Astrocyte of the cerebellum (primary cell): ENCODE measurements around the gene ANKMY1.

Source experiments
- DNase-seq: peaks from one replicate; pipeline ENCODE4 v3.0.0-alpha.2; 2011; ENCODE audit warnings: low read depth
- H3K4me3 ChIP-seq: 2 replicates; pipeline ENCODE4 v1.5.1; 2011; ENCODE audit warnings: mild to moderate bottlenecking, low read depth, low read length, moderate library complexity
- in situ Hi-C: cut with HindIII; loops from 2 replicates; pipeline ENCODE4 v1.10.0; 2017; ENCODE audit warnings: low sequenced_read_pairs
- TF ChIP-seq, protein P1 (sequence below): IDR thresholded peaks from 2 replicates; pipeline ENCODE4 v1.5.1; 2012; ENCODE audit warnings: low read length, low read depth, moderate library complexity, mild to moderate bottlenecking; ENCODE audit errors: missing control alignments

ANKMY1 gene

DNA sequence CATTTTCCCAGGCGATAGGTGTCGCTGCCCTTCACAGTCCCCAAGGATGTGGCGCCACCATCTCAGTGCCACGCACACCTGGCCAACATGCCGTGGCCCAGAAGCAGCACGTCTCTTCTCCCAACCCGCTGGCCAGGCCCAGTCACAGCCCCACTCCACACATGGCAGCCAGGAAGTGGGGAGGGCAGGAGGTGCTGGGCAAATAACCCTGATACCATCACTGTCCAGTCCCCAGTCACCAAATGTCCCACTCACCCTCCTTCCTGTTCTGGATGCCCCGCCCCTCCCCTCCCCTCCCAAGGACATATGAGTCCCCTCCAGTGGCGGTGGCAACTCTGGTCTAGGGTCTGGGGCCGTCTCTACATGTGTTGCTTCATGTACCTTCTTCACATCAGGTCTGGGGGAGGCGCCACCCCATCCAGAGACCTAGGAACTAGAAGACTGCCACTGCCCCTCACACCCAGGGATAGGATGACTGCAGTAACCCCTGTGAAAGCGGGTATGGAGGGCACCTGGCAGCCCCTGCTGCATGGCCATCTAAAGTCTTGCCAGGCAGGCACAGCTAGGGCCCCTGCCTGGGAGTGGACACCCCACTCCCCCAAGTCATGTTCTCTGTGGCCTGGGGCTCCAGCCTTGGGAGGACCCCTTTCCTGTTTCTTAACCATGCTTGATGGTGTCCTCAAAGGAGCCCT, 21.4 kb upstream of the ANKMY1 start:
- in situ Hi-C loops = no loop called here
- no peak for DNase-seq
- no peak overlapping the region for H3K4me3 ChIP-seq
- TF ChIP-seq, protein P1, sequence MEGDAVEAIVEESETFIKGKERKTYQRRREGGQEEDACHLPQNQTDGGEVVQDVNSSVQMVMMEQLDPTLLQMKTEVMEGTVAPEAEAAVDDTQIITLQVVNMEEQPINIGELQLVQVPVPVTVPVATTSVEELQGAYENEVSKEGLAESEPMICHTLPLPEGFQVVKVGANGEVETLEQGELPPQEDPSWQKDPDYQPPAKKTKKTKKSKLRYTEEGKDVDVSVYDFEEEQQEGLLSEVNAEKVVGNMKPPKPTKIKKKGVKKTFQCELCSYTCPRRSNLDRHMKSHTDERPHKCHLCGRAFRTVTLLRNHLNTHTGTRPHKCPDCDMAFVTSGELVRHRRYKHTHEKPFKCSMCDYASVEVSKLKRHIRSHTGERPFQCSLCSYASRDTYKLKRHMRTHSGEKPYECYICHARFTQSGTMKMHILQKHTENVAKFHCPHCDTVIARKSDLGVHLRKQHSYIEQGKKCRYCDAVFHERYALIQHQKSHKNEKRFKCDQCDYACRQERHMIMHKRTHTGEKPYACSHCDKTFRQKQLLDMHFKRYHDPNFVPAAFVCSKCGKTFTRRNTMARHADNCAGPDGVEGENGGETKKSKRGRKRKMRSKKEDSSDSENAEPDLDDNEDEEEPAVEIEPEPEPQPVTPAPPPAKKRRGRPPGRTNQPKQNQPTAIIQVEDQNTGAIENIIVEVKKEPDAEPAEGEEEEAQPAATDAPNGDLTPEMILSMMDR = no peak

- no peak overlapping the region for H3K4me3 ChIP-seq
- no peak for DNase-seq
- in situ Hi-C loops = no loop called here
- TF ChIP-seq, protein P1 = no peak
Observed at GRCh38 chr2:240578488-240578887, 20.7 kb upstream of the ANKMY1 start.

GRCh38 chr2:240578110-240578450, 20.3 kb upstream of the ANKMY1 start:
- TF ChIP-seq, protein P1 = no peak
- in situ Hi-C loops = no loop called here
- H3K4me3 ChIP-seq = no peak overlapping the region
- no peak for DNase-seq

DNA sequence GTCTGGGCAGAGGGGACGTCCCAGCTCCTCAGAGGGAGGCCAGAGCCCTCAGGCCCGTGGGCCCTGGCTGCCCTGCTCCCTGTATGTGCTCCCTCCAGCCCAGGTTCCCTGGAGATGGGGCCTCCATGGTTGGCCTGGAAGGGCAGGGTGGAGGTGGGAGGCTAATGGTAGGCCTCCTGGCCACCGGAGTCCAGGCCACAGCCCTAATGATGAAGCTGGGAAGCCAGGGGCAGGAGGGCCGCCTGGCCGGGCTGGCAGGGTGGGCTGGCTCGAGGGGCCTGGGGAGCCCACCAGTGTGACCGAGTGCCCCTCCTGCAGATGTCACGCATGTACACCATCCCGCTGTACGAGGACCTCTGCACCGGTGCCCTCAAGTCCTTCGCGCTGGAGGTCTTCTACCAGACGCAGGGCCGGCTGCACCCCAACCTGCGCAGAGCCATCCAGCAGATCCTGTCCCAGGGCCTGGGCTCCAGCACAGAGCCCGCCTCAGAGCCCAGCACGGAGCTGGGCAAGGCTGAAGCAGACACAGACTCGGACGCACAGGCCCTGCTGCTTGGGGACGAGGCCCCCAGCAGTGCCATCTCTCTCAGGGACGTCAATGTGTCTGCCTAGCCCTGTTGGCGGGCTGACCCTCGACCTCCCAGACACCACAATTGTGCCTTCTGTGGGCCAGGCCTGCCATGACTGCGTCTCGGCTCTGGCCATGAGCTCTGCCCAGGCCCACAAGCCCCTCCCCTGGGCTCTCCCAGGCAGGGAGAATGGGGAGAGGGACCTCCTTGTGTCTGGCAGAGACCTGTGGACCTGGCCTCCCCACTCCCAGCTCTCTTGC, 19.7 kb upstream of the ANKMY1 start:
- TF ChIP-seq, protein P1 = no peak
- DNase-seq = no peak
- in situ Hi-C loops = no loop called here
- no peak overlapping the region for H3K4me3 ChIP-seq

DNA sequence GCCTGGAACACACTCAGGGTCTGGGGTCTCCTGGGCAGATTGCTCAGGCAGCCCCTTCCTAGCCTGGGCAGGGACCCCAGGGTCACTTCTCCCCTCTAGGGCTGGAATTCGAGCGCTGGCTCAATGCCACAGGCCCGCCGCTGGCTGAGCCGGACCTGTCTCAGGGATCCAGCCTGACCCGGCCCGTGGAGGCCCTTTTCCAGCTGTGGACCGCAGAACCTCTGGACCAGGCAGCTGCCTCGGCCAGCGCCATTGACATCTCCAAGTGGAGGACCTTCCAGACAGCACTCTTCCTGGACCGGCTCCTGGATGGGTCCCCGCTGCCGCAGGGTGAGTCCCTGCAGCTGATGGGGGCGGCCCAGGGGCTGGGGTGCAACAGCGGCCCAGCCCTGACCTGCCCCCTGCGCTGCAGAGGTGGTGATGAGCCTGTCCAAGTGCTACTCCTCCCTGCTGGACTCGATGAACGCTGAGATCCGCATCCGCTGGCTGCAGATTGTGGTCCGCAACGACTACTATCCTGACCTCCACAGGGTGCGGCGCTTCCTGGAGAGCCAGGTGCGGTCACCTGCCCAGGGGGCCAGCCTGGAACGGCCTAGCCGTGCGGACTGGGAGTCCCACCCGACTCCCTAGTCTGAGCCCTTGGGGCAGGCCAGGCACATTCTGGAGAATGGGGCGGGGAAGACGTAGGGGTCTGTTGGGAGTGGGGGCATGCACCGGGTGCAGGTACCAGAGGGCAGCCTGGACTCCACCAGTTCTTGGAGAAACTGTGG, 18.8 kb upstream of the ANKMY1 start:
- no peak overlapping the region for H3K4me3 ChIP-seq
- no peak for DNase-seq
- in situ Hi-C loops = no loop called here
- TF ChIP-seq, protein P1 = no peak

- in situ Hi-C loops = no loop called here
- no peak for DNase-seq
- TF ChIP-seq, protein P1 = no peak
Observed at GRCh38 chr2:240576036-240576435, 18.2 kb upstream of the ANKMY1 start.

More at GRCh38 chr2:240576036-240576435, 18.2 kb upstream of the ANKMY1 start:
- H3K4me3 ChIP-seq = no peak overlapping the region
